B cell (primary cell): ENCODE results near the gene NUDT16L1. TPM values are rescaled to one million over a fixed set of nuclear protein-coding genes. Genes with fewer than 3 reads are reported as not detected.

Source experiments
- ATAC-seq: fragments of 200-7000 bp; cut with Tn5 transposase; one replicate; pipeline ENCODE4 v1.10.0; 2021; ENCODE audit warnings: low read depth, mild to moderate bottlenecking, moderate number of reproducible peaks, moderate library complexity
- CTCF ChIA-PET: fragments of 350-600 bp; sonication (Branson Sonifier 250); formaldehyde crosslinking; loops from one replicate; lab custom pipeline; 2021; ENCODE audit warnings: antibody characterized with exemption, inconsistent platforms; lab: Charles Lee
- POLR2A ChIA-PET: fragments of 350-600 bp; sonication (Branson Sonifier 250); formaldehyde crosslinking; loops from one replicate; lab custom pipeline; 2021; ENCODE audit warnings: antibody characterized with exemption; lab: Charles Lee
- DNase-seq: peaks from one replicate; pipeline ENCODE4 v3.0.0; 2013
- H2AFZ ChIP-seq: 2 replicates; pipeline ENCODE4 v1.6.1; 2012; ENCODE audit warnings: mild to moderate bottlenecking, low read depth, low read length; ENCODE audit not compliant: insufficient read depth, poor library complexity, severe bottlenecking
- H3K27ac ChIP-seq, 2 donors: 1 replicate in 1 of 2; 2 replicates in 1 of 2; pipeline ENCODE4 v1.5.1; 2012 to 2013; ENCODE audit warnings: low read length in 2 of 2, mild to moderate bottlenecking in 2 of 2, moderate library complexity in 1 of 2
- H3K27me3 ChIP-seq, 4 experiments: fragments of 200-600 bp in 1 of 4; sonication (generic) in 1 of 4; replicated peaks in 1 of 4; 1 replicate in 2 of 4; 2 replicates in 2 of 4; pipeline versions ENCODE4 v1.6.1 to v1.7.0; 2013 to 2016; ENCODE audit warnings: low read length in 3 of 4, mild to moderate bottlenecking in 2 of 4, mixed read lengths in 1 of 4, moderate library complexity in 1 of 4; ENCODE audit not compliant: insufficient read depth in 4 of 4, control insufficient read depth in 3 of 4; ENCODE audit errors: control extremely low read depth in 1 of 4
- H3K36me3 ChIP-seq, 2 experiments: replicated peaks in 1 of 2; 1 replicate in 1 of 2; 2 replicates in 1 of 2; pipeline versions ENCODE4 v1.6.1 to v1.7.1; 2013; ENCODE audit warnings: low read length in 1 of 2; ENCODE audit not compliant: insufficient read depth in 2 of 2, control insufficient read depth in 1 of 2; ENCODE audit errors: control extremely low read depth in 1 of 2, extremely low read depth in 1 of 2
- H3K4me1 ChIP-seq, 2 donors: fragments of 200-600 bp in 1 of 2; sonication (generic) in 1 of 2; 1 replicate in 1 of 2; 2 replicates in 1 of 2; pipeline versions ENCODE4 v1.5.1 to v1.6.1; 2013 to 2017; ENCODE audit warnings: low read length in 2 of 2; ENCODE audit not compliant: control insufficient read depth in 2 of 2, insufficient read depth in 2 of 2
- H3K4me2 ChIP-seq: replicated peaks from 2 replicates; pipeline ENCODE3; 2012; ENCODE audit warnings: mild to moderate bottlenecking, low read depth, low read length; ENCODE audit not compliant: poor library complexity, severe bottlenecking
- H3K4me3 ChIP-seq, 5 experiments: fragments of 200-600 bp in 1 of 5; sonication (generic) in 1 of 5; 1 replicate in 3 of 5; 2 replicates in 2 of 5; pipeline versions ENCODE4 v1.5.1 to v1.7.0; 2011 to 2016; ENCODE audit warnings: low read length in 4 of 5, mild to moderate bottlenecking in 4 of 5, low read depth in 2 of 5, control low read depth in 1 of 5, moderate library complexity in 1 of 5; ENCODE audit not compliant: insufficient read depth in 1 of 5; ENCODE audit errors: control extremely low read depth in 1 of 5, extremely low read depth in 1 of 5
- H3K79me2 ChIP-seq: fragments of 200-600 bp; sonication (generic); one replicate; pipeline ENCODE4 v1.6.0; 2016; ENCODE audit warnings: low read length; ENCODE audit not compliant: control insufficient read depth, insufficient read depth
- H3K9ac ChIP-seq: fragments of 200-600 bp; sonication (generic); 2 replicates; pipeline ENCODE4 v1.6.1; 2017; ENCODE audit warnings: mild to moderate bottlenecking, low read length, moderate library complexity
- H3K9me3 ChIP-seq, 3 donors: one replicate each; pipeline versions ENCODE4 v1.6.1 to v1.7.1; 2013; ENCODE audit warnings: low read length in 2 of 3; ENCODE audit not compliant: control insufficient read depth in 2 of 3, insufficient read depth in 1 of 3; ENCODE audit errors: control extremely low read depth in 1 of 3
- H4K20me1 ChIP-seq: 2 replicates; pipeline ENCODE4 v1.6.0; 2012; ENCODE audit warnings: mild to moderate bottlenecking, low read length; ENCODE audit not compliant: insufficient read depth, control insufficient read depth, poor library complexity, severe bottlenecking
- H3K27ac Mint-ChIP-seq: one replicate; pipeline ENCODE4 v1.8.0; 2021; ENCODE audit warnings: mixed read lengths
- H3K27me3 Mint-ChIP-seq: one replicate; pipeline ENCODE4 v1.8.0; 2021; ENCODE audit warnings: mixed read lengths
- H3K4me1 Mint-ChIP-seq: one replicate; pipeline ENCODE4 v1.8.0; 2021; ENCODE audit warnings: mixed read lengths
- H3K4me3 Mint-ChIP-seq: one replicate; pipeline ENCODE4 v1.8.0; 2021; ENCODE audit warnings: mixed read lengths
- H3K9me3 Mint-ChIP-seq: one replicate; pipeline ENCODE4 v1.8.0; 2022; ENCODE audit warnings: mixed read lengths; ENCODE audit not compliant: insufficient read depth
- EZH2 ChIP-seq: IDR thresholded peaks from 2 replicates; pipeline ENCODE4 v1.6.1; 2012; ENCODE audit warnings: borderline replicate concordance, low read depth, mild to moderate bottlenecking, moderate library complexity, low read length; ENCODE audit not compliant: insufficient read depth, poor library complexity, severe bottlenecking
- WGBS: methylation state at CpG from one replicate; pipeline ENCODE4 v1.1.5; 2013; ENCODE audit warnings: missing lambda C conversion rate; ENCODE audit not compliant: insufficient coverage; 5-methylcytosine and 5-hydroxymethylcytosine counted together
- intact Hi-C: fragments of 100-400 bp; cut with micrococcal nuclease; formaldehyde crosslinking; loops from one replicate; pipeline ENCODE4 v1.10.0; 2022
- polyA plus RNA-seq: library from polyadenylated mRNA; depleted of rRNA; stranded (reverse); fragments of >200 nt; gene quantifications from 2 replicates; pipeline ENCODE4 v1.2.3, GENCODE V29; 2012
- total RNA-seq, 2 donors: library from RNA; stranded (reverse); fragments of 120-200 nt in 1 of 2; gene quantifications; 1 replicate in 1 of 2; 2 replicates in 1 of 2; pipeline versions ENCODE4 v1.2.3 to v1.2.4, GENCODE V29; 2013 to 2022
- TF ChIP-seq, protein P1 (sequence below): fragments of 200-600 bp; IDR thresholded peaks from one replicate; pipeline ENCODE4 v1.8.0; 2022; ENCODE audit warnings: antibody characterized with exemption, mild to moderate bottlenecking

The NUDT16L1 gene
- total and polyA plus RNA-seq, 2 donors (not counting 1 experiment from before 2014, with no cell fraction given), result 38.5 to 59.2 TPM

DNA sequence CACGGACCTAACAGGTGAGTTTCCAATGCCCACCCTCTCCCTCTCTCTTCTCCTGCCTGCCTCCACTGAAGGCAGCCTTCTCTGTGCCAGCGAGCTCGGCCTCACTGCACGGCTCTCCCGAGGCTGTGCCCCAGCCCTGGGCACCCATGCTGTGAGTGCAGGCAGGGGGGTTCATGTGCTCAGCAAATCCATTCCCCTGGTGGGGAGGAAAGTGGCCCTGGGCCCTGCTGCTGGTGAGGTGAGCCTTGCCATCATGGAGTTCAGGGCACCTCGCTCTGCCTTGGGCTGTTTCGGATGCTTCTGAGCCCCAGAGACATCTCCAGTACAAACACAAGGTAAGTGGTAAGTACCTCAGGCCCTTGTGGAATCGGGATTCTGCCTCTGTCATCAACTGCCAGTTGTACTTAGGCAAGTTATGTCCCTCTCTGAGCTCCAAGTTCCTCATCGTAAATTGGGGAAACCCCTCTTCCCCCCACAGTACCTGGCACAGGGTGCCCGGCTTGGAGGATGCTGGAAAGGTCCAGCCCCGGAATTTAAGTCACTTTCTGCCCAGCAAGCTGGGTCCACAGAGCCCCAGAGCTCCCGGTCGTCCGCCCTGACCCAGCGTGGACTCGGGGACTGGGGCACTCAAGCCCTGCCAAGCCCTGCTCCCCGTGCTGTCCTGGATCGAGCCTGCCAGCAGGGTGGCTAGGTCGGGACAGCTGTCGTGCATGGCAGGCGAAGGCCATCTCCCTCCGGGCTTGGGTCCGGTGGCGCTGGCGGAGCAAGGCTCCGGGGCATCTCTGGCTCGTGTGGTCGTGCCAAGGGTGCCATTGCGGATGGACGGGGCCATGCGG, 684 bp upstream of the NUDT16L1 start:
- peak overlapping the region; percentile 91 for H3K4me3 Mint-ChIP-seq
- DNase-seq (peak; percentile 66), ATAC-seq (peak; percentile 4)
- Histone ChIP-seq H3K4me1 (peaks cover 15 to 19% of the 10 kb centered on the region in 2 donors), H3K27ac (peak overlapping the region; percentile 30 to 68), H3K36me3 (peaks cover 0 to 26% of the 10 kb centered on the region in 2 experiments), H4K20me1 (peaks cover 13% of the 10 kb centered on the region), H3K4me3 (peak overlapping the region; percentile 50 to 84 (median 81)), H3K27me3 (no peaks in the 10 kb centered on the region), H2AFZ (peak overlapping the region; percentile 84), H3K9ac (peak overlapping the region; percentile 93), H3K9me3 (no peaks in the 10 kb centered on the region), H3K79me2 (peaks cover 16% of the 10 kb centered on the region), H3K4me2 (peak overlapping the region; percentile 92)
- no peaks in the 10 kb centered on the region for H3K9me3 Mint-ChIP-seq
- ChIA-PET POLR2A (interaction anchor here (0.6 to 2.1 kb wide), 5 partner anchors 42 to 228 kb away, joined by 3 to 17 read pairs (median 5); partner anchors contain the start of genes ANKS3 and DNAAF8), CTCF (no interaction called here)
- 16% methylated on average over 27 of the region's 31 CpGs for WGBS
- H3K27me3 Mint-ChIP-seq, result no peaks in the 10 kb centered on the region
- peak overlapping the region; percentile 90 for H3K27ac Mint-ChIP-seq
- TF ChIP-seq EZH2, result no peak
- TF ChIP-seq, protein P1, sequence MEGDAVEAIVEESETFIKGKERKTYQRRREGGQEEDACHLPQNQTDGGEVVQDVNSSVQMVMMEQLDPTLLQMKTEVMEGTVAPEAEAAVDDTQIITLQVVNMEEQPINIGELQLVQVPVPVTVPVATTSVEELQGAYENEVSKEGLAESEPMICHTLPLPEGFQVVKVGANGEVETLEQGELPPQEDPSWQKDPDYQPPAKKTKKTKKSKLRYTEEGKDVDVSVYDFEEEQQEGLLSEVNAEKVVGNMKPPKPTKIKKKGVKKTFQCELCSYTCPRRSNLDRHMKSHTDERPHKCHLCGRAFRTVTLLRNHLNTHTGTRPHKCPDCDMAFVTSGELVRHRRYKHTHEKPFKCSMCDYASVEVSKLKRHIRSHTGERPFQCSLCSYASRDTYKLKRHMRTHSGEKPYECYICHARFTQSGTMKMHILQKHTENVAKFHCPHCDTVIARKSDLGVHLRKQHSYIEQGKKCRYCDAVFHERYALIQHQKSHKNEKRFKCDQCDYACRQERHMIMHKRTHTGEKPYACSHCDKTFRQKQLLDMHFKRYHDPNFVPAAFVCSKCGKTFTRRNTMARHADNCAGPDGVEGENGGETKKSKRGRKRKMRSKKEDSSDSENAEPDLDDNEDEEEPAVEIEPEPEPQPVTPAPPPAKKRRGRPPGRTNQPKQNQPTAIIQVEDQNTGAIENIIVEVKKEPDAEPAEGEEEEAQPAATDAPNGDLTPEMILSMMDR, result no peak
- H3K4me1 Mint-ChIP-seq, result peaks cover 22% of the 10 kb centered on the region
- intact Hi-C loops, result loop anchor here (1.0 to 5.0 kb wide), 8 partner anchors 68 to 420 kb away; partner anchors contain the start of genes GLYR1, HMOX2, MGRN1 and ROGDI
